OCI-LY1 (cell line): Measurements from ENCODE around the gene PTPRS.

Experiments
- H2AFZ ChIP-seq: fragments of 200-600 bp; sonication (generic), shearing (Covaris generic); 2 replicates; pipeline ENCODE4 v1.6.0; 2014; ENCODE audit warnings: antibody characterized with exemption, mild to moderate bottlenecking, low read length
- H3F3A ChIP-seq: fragments of 200-600 bp; sonication (generic), shearing (Covaris generic); 2 replicates; pipeline ENCODE4 v1.6.0; 2014; ENCODE audit warnings: mild to moderate bottlenecking, antibody characterized with exemption, low read length, moderate library complexity; ENCODE audit not compliant: insufficient read depth
- H3K27ac ChIP-seq: fragments of 200-600 bp; sonication (generic); 2 replicates; pipeline ENCODE4 v1.5.1; 2014; ENCODE audit warnings: low read length, mixed run types, mild to moderate bottlenecking, low read depth; ENCODE audit not compliant: poor library complexity, severe bottlenecking
- H3K27me3 ChIP-seq: fragments of 200-600 bp; sonication (generic); 2 replicates; pipeline ENCODE4 v1.6.0; 2014; ENCODE audit warnings: antibody characterized with exemption, mild to moderate bottlenecking, low read length, moderate library complexity; ENCODE audit not compliant: insufficient read depth
- H3K36me3 ChIP-seq: fragments of 200-600 bp; sonication (generic); 2 replicates; pipeline ENCODE4 v1.6.1; 2014; ENCODE audit warnings: mild to moderate bottlenecking, antibody characterized with exemption, low read length, moderate library complexity, mixed read lengths; ENCODE audit not compliant: insufficient read depth
- H3K4me1 ChIP-seq: fragments of 200-600 bp; sonication (generic); 2 replicates; pipeline ENCODE4 v1.5.1; 2014; ENCODE audit warnings: mild to moderate bottlenecking, low read length, moderate library complexity; ENCODE audit not compliant: insufficient read depth, severe bottlenecking
- H3K4me2 ChIP-seq: fragments of 200-600 bp; sonication (generic), shearing (Covaris generic); 2 replicates; pipeline ENCODE4 v1.6.1; 2014; ENCODE audit warnings: low read length
- H3K4me3 ChIP-seq: fragments of 200-600 bp; sonication (generic); 2 replicates; pipeline ENCODE4 v1.5.1; 2014; ENCODE audit warnings: low read length, low read depth, mild to moderate bottlenecking, mixed read lengths; ENCODE audit not compliant: poor library complexity, severe bottlenecking
- H3K79me2 ChIP-seq: fragments of 200-600 bp; shearing (Covaris generic); 2 replicates; pipeline ENCODE4 v1.6.1; 2016; ENCODE audit warnings: mixed run types, low read length, mixed read lengths; ENCODE audit not compliant: insufficient read depth
- H3K9ac ChIP-seq: fragments of 200-600 bp; sonication (generic), shearing (Covaris generic); 2 replicates; pipeline ENCODE4 v1.6.1; 2014; ENCODE audit warnings: mild to moderate bottlenecking, low read length, mixed read lengths
- H3K9me2 ChIP-seq: fragments of 200-600 bp; sonication (generic), shearing (Covaris generic); 2 replicates; pipeline ENCODE4 v1.6.1; 2014; ENCODE audit warnings: low read depth, mild to moderate bottlenecking, low read length, mixed read lengths
- H3K9me3 ChIP-seq: fragments of 200-600 bp; shearing (Covaris generic); 2 replicates; pipeline ENCODE4 v1.6.1; 2014; ENCODE audit warnings: low read length, mixed read lengths
- H4K20me1 ChIP-seq: fragments of 200-600 bp; sonication (generic), shearing (Covaris generic); 2 replicates; pipeline ENCODE4 v1.6.0; 2016; ENCODE audit warnings: mild to moderate bottlenecking, low read length; ENCODE audit not compliant: insufficient read depth
- EZH2 ChIP-seq: fragments of 200-600 bp; sonication (generic), shearing (Covaris generic); IDR thresholded peaks from 2 replicates; pipeline ENCODE4 v1.8.0; 2017; ENCODE audit warnings: borderline replicate concordance, mixed run types, mild to moderate bottlenecking, antibody characterized with exemption, low read length, moderate library complexity, mixed read lengths
- TF ChIP-seq, protein P1 (sequence below): fragments of 200-600 bp; sonication (generic), shearing (Covaris generic); IDR thresholded peaks from 2 replicates; pipeline ENCODE4 v1.5.1; 2017; ENCODE audit warnings: mild to moderate bottlenecking, antibody characterized with exemption, low read length, moderate library complexity, mixed read lengths

Gene PTPRS

GRCh38 chr19:5340637-5341447 is at the start of gene PTPRS:
PTPRS (minus strand) TSS chr19:5340812; CDS start chr19:5286140, 54,672 bp downstream.
- H3K9me2 ChIP-seq = no peaks in the 10 kb centered on the region
- H3K9ac ChIP-seq = no peak within 1 kb of the TSS
- H3F3A ChIP-seq = no peaks in the 10 kb centered on the region
- H3K4me3 ChIP-seq = peak within 1 kb of the TSS; percentile 9
- no peaks in the 10 kb centered on the region for H3K36me3 ChIP-seq
- no peak within 1 kb of the TSS for H3K4me2 ChIP-seq
- no peak within 1 kb of the TSS for H3K27ac ChIP-seq
- no peaks in the 10 kb centered on the region for H3K79me2 ChIP-seq
- no peaks in the 10 kb centered on the region for H3K9me3 ChIP-seq
- TF ChIP-seq EZH2 = no peak
- TF ChIP-seq, protein P1, sequence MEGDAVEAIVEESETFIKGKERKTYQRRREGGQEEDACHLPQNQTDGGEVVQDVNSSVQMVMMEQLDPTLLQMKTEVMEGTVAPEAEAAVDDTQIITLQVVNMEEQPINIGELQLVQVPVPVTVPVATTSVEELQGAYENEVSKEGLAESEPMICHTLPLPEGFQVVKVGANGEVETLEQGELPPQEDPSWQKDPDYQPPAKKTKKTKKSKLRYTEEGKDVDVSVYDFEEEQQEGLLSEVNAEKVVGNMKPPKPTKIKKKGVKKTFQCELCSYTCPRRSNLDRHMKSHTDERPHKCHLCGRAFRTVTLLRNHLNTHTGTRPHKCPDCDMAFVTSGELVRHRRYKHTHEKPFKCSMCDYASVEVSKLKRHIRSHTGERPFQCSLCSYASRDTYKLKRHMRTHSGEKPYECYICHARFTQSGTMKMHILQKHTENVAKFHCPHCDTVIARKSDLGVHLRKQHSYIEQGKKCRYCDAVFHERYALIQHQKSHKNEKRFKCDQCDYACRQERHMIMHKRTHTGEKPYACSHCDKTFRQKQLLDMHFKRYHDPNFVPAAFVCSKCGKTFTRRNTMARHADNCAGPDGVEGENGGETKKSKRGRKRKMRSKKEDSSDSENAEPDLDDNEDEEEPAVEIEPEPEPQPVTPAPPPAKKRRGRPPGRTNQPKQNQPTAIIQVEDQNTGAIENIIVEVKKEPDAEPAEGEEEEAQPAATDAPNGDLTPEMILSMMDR = no peak
- no peaks in the 10 kb centered on the region for H3K4me1 ChIP-seq
- H4K20me1 ChIP-seq = no peaks in the 10 kb centered on the region
- no peak within 1 kb of the TSS for H2AFZ ChIP-seq
- H3K27me3 ChIP-seq = no peaks in the 10 kb centered on the region; the same call in 1 of the 2 replicates

GRCh38 chr19:5389353-5389752 is 48.7 kb upstream of the PTPRS start:
- Histone ChIP-seq H3K9ac (no peak overlapping the region), H4K20me1 (no peaks in the 10 kb centered on the region), H3K27me3 (no peaks in the 10 kb centered on the region), H3K36me3 (no peaks in the 10 kb centered on the region), H2AFZ (no peak overlapping the region), H3K4me1 (no peaks in the 10 kb centered on the region), H3K4me2 (no peak overlapping the region), H3K79me2 (no peaks in the 10 kb centered on the region), H3K9me2 (no peaks in the 10 kb centered on the region), H3K27ac (no peak overlapping the region), H3K9me3 (no peaks in the 10 kb centered on the region), H3K4me3 (no peak overlapping the region), H3F3A (no peaks in the 10 kb centered on the region)
- no peak for TF ChIP-seq EZH2
- TF ChIP-seq, protein P1 = no peak

DNA sequence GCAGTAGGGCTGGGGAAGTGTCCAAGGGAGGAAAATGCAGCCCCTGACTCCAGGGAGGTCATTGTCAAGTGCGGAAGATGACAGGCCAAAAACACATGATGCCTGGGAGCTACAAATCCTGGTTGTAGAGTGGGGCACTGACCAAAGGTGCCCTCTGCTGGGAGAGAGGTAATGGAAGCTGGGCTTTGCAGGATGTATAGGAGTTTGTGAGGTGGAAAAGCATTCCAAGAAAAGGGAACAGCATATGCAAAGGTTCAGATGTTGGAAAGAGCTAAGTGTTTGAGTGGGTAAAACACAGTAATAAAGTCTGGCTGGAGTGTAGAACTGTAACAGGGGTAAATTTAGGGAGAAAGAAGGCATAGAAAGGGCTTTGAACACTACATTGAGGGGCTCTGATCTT is 46.9 kb upstream of the PTPRS start:
- Histone ChIP-seq H2AFZ (no peak overlapping the region), H4K20me1 (no peaks in the 10 kb centered on the region), H3K27me3 (no peaks in the 10 kb centered on the region), H3K4me2 (no peak overlapping the region), H3K9ac (no peak overlapping the region), H3K36me3 (no peaks in the 10 kb centered on the region), H3K4me3 (no peak overlapping the region), H3K4me1 (no peaks in the 10 kb centered on the region), H3K27ac (no peak overlapping the region), H3K79me2 (no peaks in the 10 kb centered on the region), H3K9me3 (no peaks in the 10 kb centered on the region), H3F3A (no peaks in the 10 kb centered on the region), H3K9me2 (no peaks in the 10 kb centered on the region)
- TF ChIP-seq, protein P1 = no peak
- no peak for TF ChIP-seq EZH2
